ENCODE data around the gene RHPN2. TPM values are rescaled to one million over a fixed set of nuclear protein-coding genes. Genes with fewer than 3 reads are reported as not detected.
"Not testable (repeated sequence)": the region's sequence is repeated elsewhere in the genome, so short reads cannot be mapped to it uniquely, and the experiment has no call there.

RHPN2 gene
- total RNA-seq, 1 experiment from 2014 or later, result 29.2 TPM

DNA sequence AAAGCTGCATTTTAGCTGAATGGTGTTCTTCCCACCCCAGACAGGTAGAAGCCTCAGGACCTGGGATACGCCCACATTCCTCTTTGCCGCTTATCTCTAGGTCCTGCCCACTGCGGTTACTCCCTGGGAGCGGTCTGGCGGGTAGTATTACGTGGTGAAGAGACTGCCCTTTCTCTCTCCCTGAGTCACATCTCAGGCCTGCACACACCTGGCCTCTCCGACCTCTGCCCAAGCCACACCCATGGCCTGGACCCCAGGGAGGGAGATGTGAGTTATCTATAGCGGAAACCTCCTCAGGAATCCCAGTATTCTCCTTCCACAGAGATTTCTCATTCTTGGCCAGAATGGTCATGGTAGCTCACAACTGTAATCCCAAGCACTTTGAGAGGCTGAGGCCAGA, 17.3 kb downstream of the RHPN2 start:
- no peak overlapping the region for H3K4ac ChIP-seq (ENCODE audit: low read depth, low read length)
- H3K79me1 ChIP-seq (ENCODE audit: insufficient read depth, low read depth, low read length, poor library complexity, severe bottlenecking), result peaks cover under 1% of the 10 kb centered on the region
- Mint-ChIP-seq H3K4me3 (no peak overlapping the region), H3K9me3 (no peaks in the 10 kb centered on the region; a peak in 1 of 5 replicates), H3K4me1 (peaks cover 20 to 27% of the 10 kb centered on the region in 2 experiments), H3K27ac (peak overlapping the region; percentile 31 to 96 (median 86); a peak in 3 of 7 replicates), H3K27me3 (ENCODE audit: low read depth) (no peaks in the 10 kb centered on the region), H3K36me3 (ENCODE audit: insufficient read depth in 1 of 3, low read depth in 3 of 3) (peaks cover 9 to 36% (median 31%) of the 10 kb centered on the region in 3 experiments; a peak in 6 of 7 replicates)
- no peak overlapping the region for H3K18ac ChIP-seq (ENCODE audit: insufficient read length, low read depth, low read length)
- H2AFZ ChIP-seq (ENCODE audit: low read length), result no peak overlapping the region
- H3K9me3 ChIP-seq (ENCODE audit: control insufficient read depth, low read depth, low read length), result no peaks in the 10 kb centered on the region
- no peak overlapping the region for H4K8ac ChIP-seq (replicated peaks; ENCODE audit: insufficient read length, low read depth, low read length)
- no CpG with 5 or more reads among the region's 8 CpGs for WGBS (ENCODE audit: extremely low coverage, insufficient read length, low lambda C conversion rate)
- no peaks in the 10 kb centered on the region; the same call in 1 of the 2 replicates for H3K79me2 ChIP-seq (ENCODE audit: insufficient read depth, low read length)
- no peak overlapping the region for H2BK5ac ChIP-seq (ENCODE audit: insufficient read length, low read length)
- no peak overlapping the region for H2BK120ac ChIP-seq (ENCODE audit: low read depth, low read length, poor library complexity, severe bottlenecking)
- no peak overlapping the region for H3K56ac ChIP-seq (ENCODE audit: insufficient read length, low read depth, low read length)
- H3K27me3 ChIP-seq (ENCODE audit: insufficient read depth, low read length), result no peaks in the 10 kb centered on the region
- no peak overlapping the region for H4K5ac ChIP-seq (ENCODE audit: insufficient read length, low read depth, low read length)
- no peak overlapping the region for H3K4me2 ChIP-seq (ENCODE audit: insufficient read depth, insufficient read length, low read length)
- no peaks in the 10 kb centered on the region for H4K20me1 ChIP-seq (ENCODE audit: control insufficient read depth, insufficient read depth, insufficient read length)
- H2AK5ac ChIP-seq (ENCODE audit: insufficient read length, low read length), result no peak overlapping the region
- H2BK12ac ChIP-seq (ENCODE audit: insufficient read length, low read depth, low read length), result no peak overlapping the region
- TF ChIP-seq, protein P1, sequence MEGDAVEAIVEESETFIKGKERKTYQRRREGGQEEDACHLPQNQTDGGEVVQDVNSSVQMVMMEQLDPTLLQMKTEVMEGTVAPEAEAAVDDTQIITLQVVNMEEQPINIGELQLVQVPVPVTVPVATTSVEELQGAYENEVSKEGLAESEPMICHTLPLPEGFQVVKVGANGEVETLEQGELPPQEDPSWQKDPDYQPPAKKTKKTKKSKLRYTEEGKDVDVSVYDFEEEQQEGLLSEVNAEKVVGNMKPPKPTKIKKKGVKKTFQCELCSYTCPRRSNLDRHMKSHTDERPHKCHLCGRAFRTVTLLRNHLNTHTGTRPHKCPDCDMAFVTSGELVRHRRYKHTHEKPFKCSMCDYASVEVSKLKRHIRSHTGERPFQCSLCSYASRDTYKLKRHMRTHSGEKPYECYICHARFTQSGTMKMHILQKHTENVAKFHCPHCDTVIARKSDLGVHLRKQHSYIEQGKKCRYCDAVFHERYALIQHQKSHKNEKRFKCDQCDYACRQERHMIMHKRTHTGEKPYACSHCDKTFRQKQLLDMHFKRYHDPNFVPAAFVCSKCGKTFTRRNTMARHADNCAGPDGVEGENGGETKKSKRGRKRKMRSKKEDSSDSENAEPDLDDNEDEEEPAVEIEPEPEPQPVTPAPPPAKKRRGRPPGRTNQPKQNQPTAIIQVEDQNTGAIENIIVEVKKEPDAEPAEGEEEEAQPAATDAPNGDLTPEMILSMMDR (conservative IDR thresholded peaks at IDR 0.05), result no peak
- no peak overlapping the region for H3K9ac ChIP-seq (ENCODE audit: extremely low read depth, insufficient read length, low read length)
- no peak overlapping the region for H2BK20ac ChIP-seq (ENCODE audit: low read depth, low read length, poor library complexity, severe bottlenecking)
- no peak overlapping the region for H3K14ac ChIP-seq (ENCODE audit: insufficient read depth, low read length)
- no peaks in the 10 kb centered on the region for H3K4me1 ChIP-seq (ENCODE audit: insufficient read depth, low read length)
- H2BK15ac ChIP-seq (ENCODE audit: low read depth, low read length), result no peak overlapping the region
- no peaks in the 10 kb centered on the region for H3K23me2 ChIP-seq (ENCODE audit: insufficient read length, low read depth, low read length, poor library complexity, severe bottlenecking)
- H3K23ac ChIP-seq (ENCODE audit: insufficient read length, low read depth, low read length), result no peak overlapping the region
- H3K27ac ChIP-seq (ENCODE audit: insufficient read length, low read depth, low read length), result no peak overlapping the region
- H3T11ph ChIP-seq (ENCODE audit: low read length), result no peak overlapping the region
- peak; percentile 91 for DNase-seq
- H4K91ac ChIP-seq (ENCODE audit: insufficient read length, low read depth, low read length), result no peak overlapping the region

DNA sequence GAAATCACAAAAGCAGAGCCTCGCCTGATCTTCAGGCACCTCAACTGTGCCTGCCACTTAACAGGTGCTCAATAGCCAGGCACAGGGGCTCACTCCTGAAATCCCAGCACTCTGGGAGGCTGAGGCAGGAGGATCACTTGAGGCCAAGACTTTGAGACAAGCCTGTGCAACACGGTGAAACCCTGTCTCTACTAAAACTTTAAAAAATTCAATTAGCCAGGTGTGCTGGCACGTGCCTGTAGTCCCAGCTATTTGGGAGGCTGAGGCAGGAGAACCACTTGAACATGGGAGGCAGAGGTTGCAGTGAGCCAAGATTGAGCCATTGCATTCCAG, 22.9 kb downstream of the RHPN2 start:
- not testable (repeated sequence) for H3K14ac ChIP-seq (ENCODE audit: insufficient read depth, low read length); H2AFZ ChIP-seq (ENCODE audit: low read length); H3K18ac ChIP-seq (ENCODE audit: insufficient read length, low read depth, low read length); H3K27me3 Mint-ChIP-seq (ENCODE audit: low read depth); H2BK5ac ChIP-seq (ENCODE audit: insufficient read length, low read length); H3K9me3 ChIP-seq (ENCODE audit: control insufficient read depth, low read depth, low read length); H3K4me1 ChIP-seq (ENCODE audit: insufficient read depth, low read length); H3K4me3 Mint-ChIP-seq; H2BK15ac ChIP-seq (ENCODE audit: low read depth, low read length); H2BK12ac ChIP-seq (ENCODE audit: insufficient read length, low read depth, low read length); H3K23ac ChIP-seq (ENCODE audit: insufficient read length, low read depth, low read length); H4K5ac ChIP-seq (ENCODE audit: insufficient read length, low read depth, low read length); H3K27ac ChIP-seq (ENCODE audit: insufficient read length, low read depth, low read length); H3K27me3 ChIP-seq (ENCODE audit: insufficient read depth, low read length); H2BK120ac ChIP-seq (ENCODE audit: low read depth, low read length, poor library complexity, severe bottlenecking); H3K23me2 ChIP-seq (ENCODE audit: insufficient read length, low read depth, low read length, poor library complexity, severe bottlenecking); H3K79me2 ChIP-seq (ENCODE audit: insufficient read depth, low read length); H3K56ac ChIP-seq (ENCODE audit: insufficient read length, low read depth, low read length); H3T11ph ChIP-seq (ENCODE audit: low read length); H4K8ac ChIP-seq (replicated peaks; ENCODE audit: insufficient read length, low read depth, low read length); H3K79me1 ChIP-seq (ENCODE audit: insufficient read depth, low read depth, low read length, poor library complexity, severe bottlenecking); H4K91ac ChIP-seq (ENCODE audit: insufficient read length, low read depth, low read length); H3K4ac ChIP-seq (ENCODE audit: low read depth, low read length); H3K9ac ChIP-seq (ENCODE audit: extremely low read depth, insufficient read length, low read length); H2BK20ac ChIP-seq (ENCODE audit: low read depth, low read length, poor library complexity, severe bottlenecking); H2AK5ac ChIP-seq (ENCODE audit: insufficient read length, low read length); H3K4me2 ChIP-seq (ENCODE audit: insufficient read depth, insufficient read length, low read length); H4K20me1 ChIP-seq (ENCODE audit: control insufficient read depth, insufficient read depth, insufficient read length); DNase-seq
- H3K9me3 Mint-ChIP-seq, result peaks cover 4 to 10% of the 10 kb centered on the region in 2 experiments; a peak in 3 of 5 replicates
- H3K36me3 Mint-ChIP-seq (ENCODE audit: insufficient read depth in 1 of 3, low read depth in 3 of 3), result peaks cover 24 to 49% (median 42%) of the 10 kb centered on the region in 3 experiments
- peak overlapping the region; percentile 29 to 91 (median 69); a peak in 5 of 7 replicates for H3K27ac Mint-ChIP-seq
- WGBS (ENCODE audit: extremely low coverage, insufficient read length, low lambda C conversion rate), result no CpG with 5 or more reads among the region's 3 CpGs
- H3K4me1 Mint-ChIP-seq, result peaks cover 25 to 27% of the 10 kb centered on the region in 2 experiments

Data from H9 (cell line).